WI38 (cell line): ENCODE results near the gene SAE1.
A peak's percentile ranks its signal among the peaks of the same experiment; 100 is the strongest.

Experiments used
- H3K4me3 ChIP-seq: 2 replicates; pipeline ENCODE4 v1.5.1; 2011; ENCODE audit warnings: low read depth, mild to moderate bottlenecking, control low read depth, low read length
- TF ChIP-seq, protein P1 (sequence below): IDR thresholded peaks from 2 replicates; pipeline ENCODE4 v1.5.1; 2012; ENCODE audit warnings: low read depth, mild to moderate bottlenecking, control low read depth, low read length

The SAE1 gene

DNA sequence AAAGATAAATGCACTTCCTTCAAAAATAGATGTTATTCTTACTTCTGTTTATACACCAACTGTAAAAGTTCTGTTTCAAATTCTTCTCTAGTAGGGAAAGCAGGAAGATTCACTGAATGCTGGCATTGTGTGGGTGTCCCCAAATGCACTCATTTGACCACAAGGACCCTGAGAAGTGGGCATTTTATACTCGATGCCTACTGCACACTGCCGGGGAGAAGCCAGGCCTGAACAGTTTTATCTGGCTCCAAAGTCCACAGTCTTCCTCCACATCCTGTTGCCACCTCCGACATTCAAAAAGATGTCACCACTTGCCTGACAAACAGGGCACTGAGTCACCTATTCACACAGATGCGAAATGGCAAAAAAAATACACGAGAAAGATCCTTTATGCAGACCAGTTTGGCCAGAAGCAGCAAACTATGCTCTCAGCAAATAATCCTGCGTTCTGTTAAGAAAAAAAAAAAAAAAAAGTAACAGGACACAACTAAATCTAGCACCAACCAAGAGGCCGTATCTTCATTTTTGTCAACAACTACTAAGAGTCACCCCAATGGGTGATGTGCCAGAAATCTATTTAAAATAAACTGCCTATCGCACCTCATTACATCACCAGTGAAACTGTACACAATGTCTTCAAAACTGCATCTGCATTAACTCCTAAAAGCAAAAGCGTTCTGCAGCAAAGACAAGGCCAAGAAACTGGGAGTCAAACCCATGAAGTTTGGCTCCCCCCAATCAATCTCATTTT is 23.3 kb upstream of the SAE1 start:
- TF ChIP-seq, protein P1, sequence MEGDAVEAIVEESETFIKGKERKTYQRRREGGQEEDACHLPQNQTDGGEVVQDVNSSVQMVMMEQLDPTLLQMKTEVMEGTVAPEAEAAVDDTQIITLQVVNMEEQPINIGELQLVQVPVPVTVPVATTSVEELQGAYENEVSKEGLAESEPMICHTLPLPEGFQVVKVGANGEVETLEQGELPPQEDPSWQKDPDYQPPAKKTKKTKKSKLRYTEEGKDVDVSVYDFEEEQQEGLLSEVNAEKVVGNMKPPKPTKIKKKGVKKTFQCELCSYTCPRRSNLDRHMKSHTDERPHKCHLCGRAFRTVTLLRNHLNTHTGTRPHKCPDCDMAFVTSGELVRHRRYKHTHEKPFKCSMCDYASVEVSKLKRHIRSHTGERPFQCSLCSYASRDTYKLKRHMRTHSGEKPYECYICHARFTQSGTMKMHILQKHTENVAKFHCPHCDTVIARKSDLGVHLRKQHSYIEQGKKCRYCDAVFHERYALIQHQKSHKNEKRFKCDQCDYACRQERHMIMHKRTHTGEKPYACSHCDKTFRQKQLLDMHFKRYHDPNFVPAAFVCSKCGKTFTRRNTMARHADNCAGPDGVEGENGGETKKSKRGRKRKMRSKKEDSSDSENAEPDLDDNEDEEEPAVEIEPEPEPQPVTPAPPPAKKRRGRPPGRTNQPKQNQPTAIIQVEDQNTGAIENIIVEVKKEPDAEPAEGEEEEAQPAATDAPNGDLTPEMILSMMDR, result no peak
- H3K4me3 ChIP-seq, result no peak overlapping the region

DNA sequence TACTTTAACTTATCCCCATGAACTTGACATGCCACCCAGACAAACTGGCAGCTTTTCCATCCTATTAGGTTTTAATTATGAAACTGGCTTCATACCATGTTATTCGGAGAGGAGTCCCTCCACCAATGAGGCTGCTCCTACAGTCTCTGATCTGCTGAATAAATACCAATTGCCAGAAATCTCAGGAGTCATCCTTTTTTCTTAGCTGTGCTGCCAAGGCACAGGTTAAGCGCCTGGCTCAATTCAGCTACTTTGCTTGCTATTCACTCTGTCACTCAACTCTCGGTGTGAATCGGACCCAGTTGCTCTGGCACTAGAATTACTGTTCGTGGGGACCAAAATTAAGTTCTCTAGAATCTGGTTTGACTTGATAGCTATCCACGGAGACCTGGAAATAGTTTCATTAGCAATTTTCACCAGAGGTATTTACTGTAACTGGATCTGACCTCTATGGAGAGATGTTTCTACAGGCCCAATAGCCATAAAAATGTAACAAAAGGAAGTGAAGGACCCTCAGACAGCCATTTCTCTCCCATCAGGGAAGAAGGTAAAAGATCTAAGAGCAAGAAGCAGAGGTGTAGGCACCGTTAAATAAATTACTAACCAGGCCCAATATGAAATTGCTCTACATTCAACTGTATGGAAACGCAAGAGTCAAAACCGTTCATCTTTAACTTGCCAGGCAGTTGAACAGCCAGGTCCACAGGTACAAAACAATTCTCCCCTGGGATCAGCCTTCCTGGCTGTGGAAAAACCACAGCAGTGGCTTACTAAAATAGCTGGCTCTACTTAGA is 22.5 kb upstream of the SAE1 start:
- no peak overlapping the region for H3K4me3 ChIP-seq
- TF ChIP-seq, protein P1, result no peak

DNA sequence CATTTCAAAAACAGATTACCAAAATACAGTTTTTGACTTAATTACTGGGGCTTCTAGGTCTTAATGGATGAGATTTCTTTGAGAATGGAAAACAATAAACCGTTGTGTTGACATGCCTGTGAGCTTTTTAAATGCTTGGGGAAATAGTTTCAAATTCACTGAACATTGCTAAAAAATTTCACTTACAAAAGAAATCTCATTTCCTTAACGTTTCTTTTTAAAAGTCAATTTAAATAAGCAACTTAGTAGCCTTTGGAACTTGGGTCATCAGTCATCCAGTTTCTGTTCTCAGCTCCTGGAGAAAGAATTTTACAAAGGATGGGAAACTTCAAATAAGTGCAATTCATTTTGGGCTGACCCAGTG is 21.5 kb upstream of the SAE1 start:
- peak overlapping the region; percentile 80; the same call in 1 of the 2 replicates for H3K4me3 ChIP-seq
- TF ChIP-seq, protein P1, result no peak

- TF ChIP-seq, protein P1, result no peak
- peak overlapping the region; percentile 80 for H3K4me3 ChIP-seq
Observed at GRCh38 chr19:47109541-47110375, 20.9 kb upstream of the SAE1 start.

DNA sequence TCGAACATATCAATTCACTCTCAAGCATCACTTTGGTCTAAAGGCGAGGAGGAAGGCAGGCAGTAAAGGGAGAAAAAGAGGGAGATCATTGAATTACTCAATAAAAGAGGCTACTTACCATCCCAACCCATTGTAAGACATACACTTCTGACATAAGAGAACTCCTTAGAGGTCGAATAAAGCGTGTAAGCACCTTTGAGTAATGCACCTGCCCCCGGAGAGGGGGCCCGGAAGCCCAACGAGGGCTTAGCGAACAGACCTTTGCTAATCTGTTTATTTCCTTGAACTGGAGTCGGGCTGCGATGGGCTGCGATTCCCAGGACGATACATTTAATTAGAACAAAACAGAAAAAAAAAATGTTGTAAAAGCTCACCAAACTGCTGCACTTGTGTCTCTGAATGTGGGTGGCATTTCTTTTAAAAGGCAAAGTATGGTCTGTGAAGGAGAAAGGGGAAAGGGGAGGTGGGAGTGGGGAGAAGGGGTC is 20.1 kb upstream of the SAE1 start:
- H3K4me3 ChIP-seq, result peak overlapping the region; percentile 80
- TF ChIP-seq, protein P1, result no peak

GRCh38 chr19:47111006-47111621 is 19.5 kb upstream of the SAE1 start:
- peak overlapping the region; percentile 80 for H3K4me3 ChIP-seq
- TF ChIP-seq, protein P1, result no peak
